GM12874 (cell line): ENCODE results near the gene PLCL1.

Experiments used
- TF ChIP-seq, protein P1 (sequence below): IDR thresholded peaks from 2 replicates; pipeline ENCODE4 v1.5.1; 2011; ENCODE audit warnings: low read depth, mild to moderate bottlenecking, control low read depth, low read length, moderate library complexity; ENCODE audit not compliant: insufficient read depth

PLCL1 gene

DNA sequence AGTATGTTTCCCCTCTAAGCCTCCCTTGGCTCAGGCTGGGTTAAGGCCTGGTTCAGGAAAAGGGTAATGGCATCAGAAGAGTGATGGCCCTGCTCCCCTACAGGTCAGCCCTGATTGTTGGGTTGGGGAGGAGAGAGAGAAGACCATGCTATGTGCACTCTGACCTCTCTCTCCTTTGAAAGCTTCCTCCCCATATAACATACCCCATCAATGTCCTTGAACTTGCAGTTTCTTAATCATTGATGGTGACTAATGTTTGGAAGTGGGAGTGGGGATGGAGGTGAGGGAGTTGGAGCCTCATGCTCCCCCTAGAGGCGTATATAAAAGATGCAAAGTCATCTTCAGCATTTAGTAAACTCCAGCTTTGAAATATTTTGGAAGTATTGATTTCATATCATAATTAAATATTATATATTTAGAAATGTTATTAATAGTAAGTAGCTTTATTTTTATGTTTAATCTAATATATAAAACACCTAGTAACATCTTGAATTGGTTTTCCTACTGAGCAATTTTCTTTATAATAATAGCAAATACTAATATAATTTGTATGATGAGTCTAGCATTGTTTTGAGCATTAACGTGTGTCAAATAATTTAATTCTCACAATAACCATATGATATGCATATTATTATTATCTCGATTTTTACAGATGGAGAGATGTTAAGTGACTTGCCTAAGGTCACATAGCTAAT, 8.8 kb downstream of the PLCL1 start:
- TF ChIP-seq, protein P1, sequence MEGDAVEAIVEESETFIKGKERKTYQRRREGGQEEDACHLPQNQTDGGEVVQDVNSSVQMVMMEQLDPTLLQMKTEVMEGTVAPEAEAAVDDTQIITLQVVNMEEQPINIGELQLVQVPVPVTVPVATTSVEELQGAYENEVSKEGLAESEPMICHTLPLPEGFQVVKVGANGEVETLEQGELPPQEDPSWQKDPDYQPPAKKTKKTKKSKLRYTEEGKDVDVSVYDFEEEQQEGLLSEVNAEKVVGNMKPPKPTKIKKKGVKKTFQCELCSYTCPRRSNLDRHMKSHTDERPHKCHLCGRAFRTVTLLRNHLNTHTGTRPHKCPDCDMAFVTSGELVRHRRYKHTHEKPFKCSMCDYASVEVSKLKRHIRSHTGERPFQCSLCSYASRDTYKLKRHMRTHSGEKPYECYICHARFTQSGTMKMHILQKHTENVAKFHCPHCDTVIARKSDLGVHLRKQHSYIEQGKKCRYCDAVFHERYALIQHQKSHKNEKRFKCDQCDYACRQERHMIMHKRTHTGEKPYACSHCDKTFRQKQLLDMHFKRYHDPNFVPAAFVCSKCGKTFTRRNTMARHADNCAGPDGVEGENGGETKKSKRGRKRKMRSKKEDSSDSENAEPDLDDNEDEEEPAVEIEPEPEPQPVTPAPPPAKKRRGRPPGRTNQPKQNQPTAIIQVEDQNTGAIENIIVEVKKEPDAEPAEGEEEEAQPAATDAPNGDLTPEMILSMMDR, result peak; percentile 51; the same call in 1 of the 2 replicates

DNA sequence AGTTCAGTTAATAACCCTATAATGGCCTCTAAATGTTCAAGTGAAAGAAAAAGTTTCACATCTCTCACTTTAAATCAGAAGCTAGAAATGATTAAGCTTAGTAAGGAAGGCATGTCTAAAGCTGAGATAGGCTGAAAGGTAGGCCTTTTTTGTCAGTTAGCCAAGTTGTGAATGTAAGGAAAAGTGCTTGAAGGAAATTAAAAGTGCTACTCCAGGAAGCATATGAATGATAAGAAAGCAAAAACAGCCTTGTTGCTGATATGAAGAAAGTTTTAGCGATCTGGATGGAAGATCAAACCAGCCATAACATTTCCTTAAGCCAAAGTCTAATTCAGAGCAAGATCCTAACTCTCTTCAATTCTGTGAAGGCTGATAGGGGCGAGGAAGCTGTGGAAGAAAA, 10.1 kb downstream of the PLCL1 start:
- TF ChIP-seq, protein P1, result no peak

DNA sequence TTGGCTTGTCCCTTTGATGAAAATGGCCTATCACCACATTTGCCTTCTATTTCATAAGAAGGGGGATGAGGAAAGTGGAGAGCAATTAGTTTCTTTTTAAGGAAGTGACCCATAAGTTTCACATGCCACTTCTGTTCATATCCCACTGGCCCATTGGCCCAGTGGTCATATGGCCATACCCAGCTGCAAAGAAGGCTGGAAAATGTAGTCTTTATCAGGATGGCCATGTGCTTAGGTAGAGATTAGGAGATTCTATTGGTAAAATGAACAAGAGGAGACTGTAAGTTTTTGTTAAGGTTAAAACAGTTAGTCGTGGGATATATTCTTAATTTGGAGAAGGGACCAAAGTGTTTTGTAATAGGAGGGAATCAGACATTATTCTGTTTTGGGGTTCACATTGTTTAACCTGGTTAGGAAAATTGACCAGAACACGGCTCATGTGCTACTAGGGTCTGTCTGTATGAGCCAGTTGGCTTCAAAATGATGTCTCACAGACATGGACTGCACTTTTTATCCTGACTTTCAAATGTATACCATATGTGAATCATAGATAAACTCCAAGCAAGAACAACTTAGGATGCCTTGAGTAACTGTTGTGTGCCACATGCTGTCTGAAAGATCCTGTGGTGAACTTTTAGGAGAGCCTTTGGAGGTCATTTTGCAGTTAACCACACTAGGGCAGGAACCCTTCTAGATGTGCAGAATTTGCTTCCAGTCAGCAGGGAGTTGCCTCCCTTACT, 17.3 kb downstream of the PLCL1 start:
- TF ChIP-seq, protein P1, result no peak

DNA sequence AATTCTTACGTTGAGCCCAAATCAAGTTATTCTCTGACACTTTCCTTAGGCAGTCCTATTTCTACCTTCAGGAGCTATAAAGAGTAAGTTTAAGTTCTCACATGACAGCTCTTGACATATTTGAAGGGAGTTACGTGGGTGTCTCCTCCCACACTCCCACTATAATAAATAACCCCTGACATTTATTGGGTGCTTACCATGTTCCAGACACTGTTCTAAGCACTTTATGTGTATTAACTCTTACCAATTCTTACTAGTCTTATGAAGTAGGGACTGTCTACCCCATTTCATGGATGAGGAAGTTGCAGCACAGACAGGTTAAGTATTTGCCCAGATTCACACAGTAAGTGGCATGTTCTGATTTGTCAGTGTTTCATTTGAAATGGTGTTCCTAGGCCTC, 17.9 kb downstream of the PLCL1 start:
- TF ChIP-seq, protein P1, result no peak

DNA sequence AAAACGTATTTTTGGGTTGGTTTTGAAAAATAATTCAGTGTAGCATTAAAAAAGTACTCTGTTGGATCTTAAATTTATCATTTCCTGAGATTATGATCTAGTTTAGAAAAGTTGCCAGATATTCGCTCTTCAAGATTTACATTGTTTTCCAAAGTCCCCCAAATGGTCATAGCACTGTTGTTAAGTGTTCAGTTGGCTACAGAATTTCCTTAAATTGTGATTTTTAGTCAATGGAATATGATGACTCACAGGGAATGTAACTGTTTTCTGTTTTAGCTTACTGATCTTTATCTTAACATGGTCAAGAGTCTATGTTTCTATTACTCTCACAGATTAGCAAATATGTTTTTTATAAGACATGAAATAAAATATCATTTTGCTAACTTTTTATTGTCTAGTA, 23.2 kb downstream of the PLCL1 start:
- TF ChIP-seq, protein P1, result no peak

DNA sequence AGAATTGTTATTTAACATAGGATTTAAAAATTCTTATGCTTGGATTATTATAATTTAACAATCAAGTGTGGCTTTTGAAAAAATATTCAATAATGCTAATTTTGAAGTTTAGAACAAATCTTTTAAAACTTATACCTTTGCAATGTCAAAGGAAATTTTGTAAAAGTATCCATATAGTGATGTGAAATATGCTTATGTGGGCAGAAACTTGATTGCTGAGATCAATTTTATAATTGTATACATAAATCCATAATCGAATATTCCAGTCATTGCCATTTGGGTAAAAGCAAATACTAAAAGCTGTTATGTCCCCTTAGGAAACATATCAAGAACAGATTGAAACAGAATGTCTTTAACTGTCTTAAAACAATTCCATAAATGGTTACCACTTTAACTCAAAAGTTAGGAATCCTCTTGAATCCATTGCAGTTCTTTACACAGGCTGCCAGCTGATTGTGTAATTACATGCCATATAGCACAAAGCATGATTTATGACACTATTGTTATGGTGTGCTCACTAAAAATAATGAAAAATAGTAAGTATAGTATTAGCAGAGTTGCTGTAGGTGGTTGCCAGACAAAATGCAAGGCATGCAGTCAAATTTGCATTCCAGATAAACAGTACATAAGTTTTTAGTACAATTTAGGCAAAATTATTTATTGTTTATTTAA, 24.2 kb downstream of the PLCL1 start:
- TF ChIP-seq, protein P1, result no peak

DNA sequence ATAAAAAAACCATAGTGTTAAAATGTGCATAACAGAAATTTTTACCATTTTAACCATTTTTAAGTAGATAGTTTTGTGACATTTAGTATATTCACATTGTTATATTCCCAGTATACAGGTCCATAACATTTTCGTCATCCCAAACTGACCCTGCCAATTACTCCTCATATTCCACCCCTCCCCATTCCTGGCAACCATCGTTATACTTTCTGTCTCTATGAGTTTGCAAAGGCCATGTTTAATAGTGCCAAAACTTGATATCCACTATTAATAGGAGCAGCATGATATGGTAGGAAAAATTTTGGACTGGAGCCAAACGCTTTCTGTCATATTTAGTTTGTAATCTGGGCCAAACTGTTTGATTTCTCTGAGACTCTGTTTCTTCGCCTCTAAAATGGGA, 30.9 kb downstream of the PLCL1 start:
- TF ChIP-seq, protein P1, result no peak
